Liver (tissue), 3 donors: ENCODE data around the gene TRIM3.

Experiments
- CTCF ChIP-seq: fragments of 150-350 bp; IDR thresholded peaks from 2 replicates; pipeline ENCODE4 v1.5.1; 2017; ENCODE audit warnings: improper control_type of control experiment, low read depth, low read length; ENCODE audit not compliant: missing input control
- FOXA1 ChIP-seq: IDR thresholded peaks from 2 replicates; pipeline ENCODE4 v1.6.1; 2016; ENCODE audit warnings: antibody characterized with exemption
- HNF4A ChIP-seq, 2 donors: conservative IDR thresholded peaks; 2 replicates each; pipeline ENCODE4 v1.6.1; 2016; ENCODE audit warnings: antibody characterized with exemption in 2 of 2, mild to moderate bottlenecking in 2 of 2
- HNF4G ChIP-seq: IDR thresholded peaks from 2 replicates; pipeline ENCODE4 v1.6.1; 2016; ENCODE audit warnings: antibody characterized with exemption
- RAD21 ChIP-seq, 2 donors: IDR thresholded peaks; 2 replicates each; pipeline ENCODE4 v1.6.1; 2016; ENCODE audit warnings: antibody characterized with exemption in 2 of 2, mild to moderate bottlenecking in 2 of 2
- REST ChIP-seq: IDR thresholded peaks from 2 replicates; pipeline ENCODE4 v1.6.1; 2016; ENCODE audit warnings: antibody characterized with exemption, mild to moderate bottlenecking
- SP1 ChIP-seq: IDR thresholded peaks from 2 replicates; pipeline ENCODE4 v1.6.1; 2018; ENCODE audit warnings: antibody characterized with exemption, mild to moderate bottlenecking
- TF ChIP-seq, protein P1 (sequence below): IDR thresholded peaks from 2 replicates; pipeline ENCODE4 v1.6.1; 2016; ENCODE audit warnings: antibody characterized with exemption
- donor health status: healthy.
- donor health status: healthy.

- TF ChIP-seq CTCF (no peak), SP1 (no peak), RAD21 (IDR thresholded peaks at IDR 0.05) (no peak), FOXA1 (no peak), REST (no peak), HNF4G (no peak), HNF4A (conservative IDR thresholded peaks at IDR 0.05) (no peak)
- TF ChIP-seq, protein P1, sequence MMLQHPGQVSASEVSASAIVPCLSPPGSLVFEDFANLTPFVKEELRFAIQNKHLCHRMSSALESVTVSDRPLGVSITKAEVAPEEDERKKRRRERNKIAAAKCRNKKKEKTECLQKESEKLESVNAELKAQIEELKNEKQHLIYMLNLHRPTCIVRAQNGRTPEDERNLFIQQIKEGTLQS, result no peak
Measured at GRCh38 chr11:6452219-6452618, 21.5 kb downstream of the TRIM3 start.
